NCI-H1105 treated with DMSO at 0.1 percent for 48 hours (cell line): ENCODE measurements around the gene CFAP210.
"Not testable (repeated sequence)": the region's sequence is repeated elsewhere in the genome, so short reads cannot be mapped to it uniquely, and the experiment has no call there.

ENCODE experiments used
- DNase-seq: peaks from one replicate; lab custom pipeline; 2025; lab: John Stamatoyannopoulos, UW

Gene CFAP210

GRCh38 chr2:169712791-169713227, 18.6 kb upstream of the CFAP210 start:
- DNase-seq, result no peak

GRCh38 chr2:169711751-169712509, 17.7 kb upstream of the CFAP210 start:
- no peak for DNase-seq

GRCh38 chr2:169709981-169710380, 15.8 kb upstream of the CFAP210 start:
- DNase-seq, result no peak

GRCh38 chr2:169709331-169709730, 15.1 kb upstream of the CFAP210 start:
- no peak for DNase-seq

- DNase-seq, result no peak
These were observed 13.4 kb upstream of the CFAP210 start for GRCh38 chr2:169707626-169708025.

GRCh38 chr2:169705927-169706326, 11.7 kb upstream of the CFAP210 start:
- no peak for DNase-seq

- no peak for DNase-seq
These were observed 10.0 kb upstream of the CFAP210 start for GRCh38 chr2:169704160-169704708.

GRCh38 chr2:169702996-169703395, 8.8 kb upstream of the CFAP210 start:
- no peak for DNase-seq

GRCh38 chr2:169699173-169699572, 5.0 kb upstream of the CFAP210 start:
- not testable (repeated sequence) for DNase-seq

- no peak for DNase-seq
These were observed 2.2 kb upstream of the CFAP210 start for GRCh38 chr2:169696381-169696780.

GRCh38 chr2:169694894-169695260, 672 bp upstream of the CFAP210 start:
- no peak for DNase-seq

GRCh38 chr2:169693360-169693759, 845 bp downstream of the CFAP210 start:
- peak; percentile 35 for DNase-seq

- no peak for DNase-seq
These were observed 1.5 kb downstream of the CFAP210 start for GRCh38 chr2:169692718-169693117.

- DNase-seq, result no peak
These were observed 3.2 kb downstream of the CFAP210 start for GRCh38 chr2:169690958-169691357.

GRCh38 chr2:169687943-169688342, 6.3 kb downstream of the CFAP210 start:
- not testable (repeated sequence) for DNase-seq

- not testable (repeated sequence) for DNase-seq
These were observed 7.4 kb downstream of the CFAP210 start for GRCh38 chr2:169686825-169687224.

- not testable (repeated sequence) for DNase-seq
These were observed 9.5 kb downstream of the CFAP210 start for GRCh38 chr2:169684712-169685111.

- DNase-seq, result no peak
These were observed 10.1 kb downstream of the CFAP210 start for GRCh38 chr2:169684135-169684565.

GRCh38 chr2:169683425-169684134, 10.6 kb downstream of the CFAP210 start:
- DNase-seq, result no peak

- DNase-seq, result no peak
These were observed 11.2 kb downstream of the CFAP210 start for GRCh38 chr2:169683054-169683424.

GRCh38 chr2:169676850-169677249, 17.4 kb downstream of the CFAP210 start:
- DNase-seq, result no peak

- DNase-seq, result no peak
These were observed 17.8 kb downstream of the CFAP210 start for GRCh38 chr2:169676357-169676756.

GRCh38 chr2:169673921-169674320, 20.3 kb downstream of the CFAP210 start:
- DNase-seq, result no peak
